WERI-Rb-1 (cell line): ENCODE results near the gene SLC6A17.

ENCODE experiments used
- DNase-seq: peaks from one replicate; pipeline ENCODE4 v3.0.0-alpha.2; 2020
- H3K27ac ChIP-seq: fragments of 250-450 bp; sonication (Bioruptor Pico); 2 replicates; pipeline ENCODE4 v1.5.1; 2020; ENCODE audit warnings: mild to moderate bottlenecking, moderate library complexity
- H3K27me3 ChIP-seq: fragments of 250-450 bp; sonication (Bioruptor Pico); 2 replicates; pipeline ENCODE4 v1.5.1; 2021; ENCODE audit warnings: mild to moderate bottlenecking, low read depth, moderate library complexity; ENCODE audit not compliant: insufficient read depth, severe bottlenecking
- H3K36me3 ChIP-seq: fragments of 250-450 bp; sonication (Bioruptor Pico); 2 replicates; pipeline ENCODE4 v1.5.1; 2020; ENCODE audit warnings: mild to moderate bottlenecking, moderate library complexity
- H3K4me3 ChIP-seq: 2 replicates; pipeline ENCODE4 v1.5.1; 2011; ENCODE audit warnings: low read depth, mild to moderate bottlenecking, control low read depth, low read length
- H3K9me3 ChIP-seq: fragments of 250-450 bp; sonication (Bioruptor Pico); 2 replicates; pipeline ENCODE4 v1.5.1; 2021; ENCODE audit warnings: mild to moderate bottlenecking, moderate library complexity; ENCODE audit not compliant: severe bottlenecking
- TF ChIP-seq, protein P1 (sequence below): IDR thresholded peaks from 2 replicates; pipeline ENCODE4 v1.5.1; 2011; ENCODE audit warnings: low read depth, mild to moderate bottlenecking, control low read depth, inconsistent platforms, low read length

SLC6A17 gene

DNA sequence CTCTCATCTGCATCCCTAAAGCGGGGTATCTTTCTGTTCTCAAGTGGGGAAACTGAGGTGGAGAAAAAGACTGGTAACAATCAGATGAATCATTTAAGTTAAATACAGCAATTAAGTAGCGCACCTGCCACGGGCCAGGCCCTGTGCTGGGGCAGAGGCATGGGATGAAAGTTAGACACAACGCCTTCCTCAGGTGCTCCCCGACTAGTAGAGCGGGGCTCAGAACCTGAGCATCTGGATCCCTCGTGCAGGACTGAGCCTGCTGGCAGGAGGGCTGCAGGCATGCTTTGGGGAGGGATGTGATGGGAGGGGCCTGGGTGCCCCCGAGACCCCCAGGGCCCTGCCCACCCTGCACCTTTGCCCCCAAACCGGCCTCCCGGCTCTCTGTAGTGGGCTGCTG lies 44.9 kb downstream of the SLC6A17 start:
- Histone ChIP-seq H3K27me3 (no peaks in the 10 kb centered on the region), H3K4me3 (no peak overlapping the region), H3K9me3 (no peaks in the 10 kb centered on the region), H3K27ac (no peak overlapping the region), H3K36me3 (no peaks in the 10 kb centered on the region)
- DNase-seq = no peak
- TF ChIP-seq, protein P1, sequence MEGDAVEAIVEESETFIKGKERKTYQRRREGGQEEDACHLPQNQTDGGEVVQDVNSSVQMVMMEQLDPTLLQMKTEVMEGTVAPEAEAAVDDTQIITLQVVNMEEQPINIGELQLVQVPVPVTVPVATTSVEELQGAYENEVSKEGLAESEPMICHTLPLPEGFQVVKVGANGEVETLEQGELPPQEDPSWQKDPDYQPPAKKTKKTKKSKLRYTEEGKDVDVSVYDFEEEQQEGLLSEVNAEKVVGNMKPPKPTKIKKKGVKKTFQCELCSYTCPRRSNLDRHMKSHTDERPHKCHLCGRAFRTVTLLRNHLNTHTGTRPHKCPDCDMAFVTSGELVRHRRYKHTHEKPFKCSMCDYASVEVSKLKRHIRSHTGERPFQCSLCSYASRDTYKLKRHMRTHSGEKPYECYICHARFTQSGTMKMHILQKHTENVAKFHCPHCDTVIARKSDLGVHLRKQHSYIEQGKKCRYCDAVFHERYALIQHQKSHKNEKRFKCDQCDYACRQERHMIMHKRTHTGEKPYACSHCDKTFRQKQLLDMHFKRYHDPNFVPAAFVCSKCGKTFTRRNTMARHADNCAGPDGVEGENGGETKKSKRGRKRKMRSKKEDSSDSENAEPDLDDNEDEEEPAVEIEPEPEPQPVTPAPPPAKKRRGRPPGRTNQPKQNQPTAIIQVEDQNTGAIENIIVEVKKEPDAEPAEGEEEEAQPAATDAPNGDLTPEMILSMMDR = no peak

DNA sequence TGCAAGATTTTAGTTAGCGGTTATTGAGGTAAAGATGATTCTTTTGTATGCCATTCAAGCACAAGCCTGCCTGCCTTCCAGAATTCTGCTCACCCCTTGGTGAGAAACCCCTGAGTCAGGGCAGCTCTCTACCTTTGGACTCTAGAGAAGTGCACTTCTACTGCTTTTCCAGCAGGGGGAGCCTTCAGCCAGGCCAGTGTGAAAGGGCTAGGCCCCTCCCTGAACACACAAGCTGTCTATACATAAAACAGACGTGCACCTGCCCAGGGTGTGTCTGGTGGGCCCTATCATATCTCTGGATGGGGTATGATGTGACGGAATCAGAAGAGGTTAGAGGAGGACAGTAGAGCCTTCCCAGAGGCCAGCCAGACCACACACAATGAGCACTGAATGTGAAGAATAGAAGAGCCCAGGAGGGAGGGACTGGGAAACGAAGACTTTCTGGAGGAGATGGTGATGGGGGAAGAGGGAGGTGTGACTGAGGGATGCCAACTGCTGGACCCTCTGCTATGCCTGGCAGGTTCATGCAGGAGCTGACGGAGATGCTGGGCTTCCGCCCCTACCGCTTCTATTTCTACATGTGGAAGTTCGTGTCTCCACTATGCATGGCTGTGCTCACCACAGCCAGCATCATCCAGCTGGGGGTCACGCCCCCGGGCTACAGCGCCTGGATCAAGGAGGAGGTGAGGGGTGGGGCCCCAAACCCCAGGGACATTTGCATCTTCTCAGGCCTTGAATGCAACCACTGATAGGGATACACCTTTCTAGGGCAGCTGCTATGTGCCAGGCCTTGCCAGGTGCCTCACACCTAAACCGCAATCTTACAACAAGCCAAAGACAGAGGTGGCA lies 46.8 kb downstream of the SLC6A17 start:
- peak; percentile 71 for DNase-seq
- no peak overlapping the region for H3K4me3 ChIP-seq
- no peaks in the 10 kb centered on the region for H3K9me3 ChIP-seq
- TF ChIP-seq, protein P1 = peak; percentile 89
- no peaks in the 10 kb centered on the region for H3K36me3 ChIP-seq
- no peak overlapping the region for H3K27ac ChIP-seq
- no peaks in the 10 kb centered on the region for H3K27me3 ChIP-seq

DNA sequence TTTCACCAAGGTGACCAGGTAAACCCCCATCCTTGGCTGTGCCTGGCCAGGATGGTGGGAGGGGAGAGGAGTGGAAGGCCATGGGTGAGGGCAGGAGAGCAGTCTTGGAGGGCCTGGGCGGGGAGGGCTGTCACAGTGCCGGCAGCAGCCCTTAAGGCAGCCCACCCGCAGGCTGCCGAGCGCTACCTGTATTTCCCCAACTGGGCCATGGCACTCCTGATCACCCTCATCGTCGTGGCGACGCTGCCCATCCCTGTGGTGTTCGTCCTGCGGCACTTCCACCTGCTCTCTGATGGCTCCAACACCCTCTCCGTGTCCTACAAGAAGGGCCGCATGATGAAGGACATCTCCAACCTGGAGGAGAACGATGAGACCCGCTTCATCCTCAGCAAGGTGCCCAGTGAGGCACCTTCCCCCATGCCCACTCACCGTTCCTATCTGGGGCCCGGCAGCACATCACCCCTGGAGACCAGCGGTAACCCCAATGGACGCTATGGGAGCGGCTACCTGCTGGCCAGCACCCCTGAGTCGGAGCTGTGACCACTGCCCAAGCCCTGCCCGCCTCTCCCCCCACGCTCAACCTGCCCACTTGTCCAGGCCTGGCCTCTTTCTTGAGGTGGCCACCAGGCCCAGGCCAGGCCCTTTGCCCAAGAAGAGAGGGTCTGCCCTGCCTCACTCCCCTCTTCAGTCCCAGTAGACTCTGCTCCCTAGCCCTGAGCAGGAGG lies 47.8 kb downstream of the SLC6A17 start:
- Histone ChIP-seq H3K27ac (no peak overlapping the region), H3K36me3 (no peaks in the 10 kb centered on the region), H3K4me3 (no peak overlapping the region), H3K27me3 (no peaks in the 10 kb centered on the region), H3K9me3 (no peaks in the 10 kb centered on the region)
- TF ChIP-seq, protein P1 = no peak
- no peak for DNase-seq

DNA sequence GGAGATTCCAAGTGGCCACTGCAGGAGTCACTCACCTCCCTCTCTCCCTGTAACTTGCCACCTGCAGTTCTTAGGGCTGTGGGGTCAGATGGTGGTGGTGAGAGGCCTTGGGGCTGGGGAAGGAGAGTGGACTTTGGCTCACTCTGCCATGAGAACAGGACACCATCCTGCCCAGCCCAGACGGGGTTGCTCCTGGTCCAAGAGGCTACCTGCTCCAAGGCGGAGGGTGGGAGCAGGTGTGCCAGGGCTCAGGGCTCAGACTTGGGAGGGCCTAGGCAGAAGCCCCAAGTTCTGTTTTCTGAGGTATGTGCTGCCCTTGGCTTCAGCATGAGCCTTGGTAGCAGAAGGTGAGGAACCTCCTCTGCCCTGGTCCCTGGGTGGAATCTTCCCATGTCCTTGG lies 48.5 kb downstream of the SLC6A17 start:
- H3K4me3 ChIP-seq = no peak overlapping the region
- DNase-seq = no peak
- TF ChIP-seq, protein P1 = no peak

DNA sequence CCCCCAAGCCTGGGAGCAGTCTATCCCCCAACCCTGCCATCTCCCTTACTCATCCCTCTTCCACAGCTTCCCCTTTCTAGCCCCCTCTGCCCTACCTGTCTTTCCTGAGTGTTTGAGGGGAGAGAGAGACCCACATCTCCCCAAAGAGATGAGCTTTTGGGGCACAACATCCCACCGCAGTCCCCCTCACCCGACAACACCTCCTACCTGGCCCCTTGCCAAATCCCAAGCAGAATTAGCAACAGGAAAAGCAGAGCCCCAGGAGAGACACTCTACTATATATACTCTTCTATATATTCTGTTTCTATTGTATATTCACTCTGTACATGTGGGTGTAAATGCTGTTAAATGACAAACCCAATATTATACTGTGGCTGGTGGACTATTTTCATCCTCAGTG lies 49.9 kb downstream of the SLC6A17 start:
- TF ChIP-seq, protein P1 = no peak
- Histone ChIP-seq H3K27ac (no peak overlapping the region), H3K9me3 (no peaks in the 10 kb centered on the region), H3K4me3 (no peak overlapping the region), H3K36me3 (no peaks in the 10 kb centered on the region), H3K27me3 (no peaks in the 10 kb centered on the region)
- no peak for DNase-seq

More for the DNA sequence above, 48.5 kb downstream of the SLC6A17 start:
- Histone ChIP-seq H3K36me3 (no peaks in the 10 kb centered on the region), H3K27me3 (no peaks in the 10 kb centered on the region), H3K9me3 (no peaks in the 10 kb centered on the region), H3K27ac (no peak overlapping the region)
